HepG2 (cell line): ENCODE measurements around the gene MTA1. TPM values are rescaled to one million over a fixed set of nuclear protein-coding genes. Genes with fewer than 3 reads are reported as not detected.

Experiments
- AGO2 ChIP-seq: fragments of 200-400 bp; formaldehyde crosslinking; optimal IDR thresholded peaks from 2 replicates; pipeline ENCODE3; 2017; ENCODE audit warnings: mild to moderate bottlenecking, low read depth, low read length, moderate library complexity
- ELF1 ChIP-seq: sonication (generic); formaldehyde crosslinking; IDR thresholded peaks from 2 replicates; pipeline ENCODE4 v1.4.0; 2020; ENCODE audit warnings: missing genetic modification reagents
- ELK4 ChIP-seq: sonication (generic); formaldehyde crosslinking; IDR thresholded peaks from 2 replicates; pipeline ENCODE4 v1.9.0; 2021; ENCODE audit warnings: missing genetic modification reagents, borderline replicate concordance
- HNRNPK ChIP-seq: fragments of 200-400 bp; formaldehyde crosslinking; IDR thresholded peaks from 2 replicates; pipeline ENCODE4 v1.6.1; 2018; ENCODE audit warnings: low read length, low read depth, moderate library complexity, mild to moderate bottlenecking; ENCODE audit not compliant: poor library complexity, severe bottlenecking
- MXI1 ChIP-seq: IDR thresholded peaks from 3 replicates; pipeline ENCODE4 v1.6.1; 2012; ENCODE audit warnings: low read depth, low read length, inconsistent platforms, borderline replicate concordance
- NFIC ChIP-seq: IDR thresholded peaks from 2 replicates; pipeline ENCODE4 v1.6.1; 2012; ENCODE audit warnings: mild to moderate bottlenecking, low read length, inconsistent platforms
- PHF8 ChIP-seq: sonication (generic); formaldehyde crosslinking; IDR thresholded peaks from 2 replicates; pipeline ENCODE4 v1.5.0; 2020; ENCODE audit warnings: missing genetic modification reagents
- RAD51 ChIP-seq: fragments of 450-650 bp; IDR thresholded peaks from 2 replicates; pipeline ENCODE4 v1.6.1; 2016; ENCODE audit warnings: borderline replicate concordance
- STAT6 ChIP-seq: sonication (generic); formaldehyde crosslinking; IDR thresholded peaks from 2 replicates; pipeline ENCODE4 v1.4.0; 2020; ENCODE audit warnings: missing genetic modification reagents, mild to moderate bottlenecking, borderline replicate concordance
- TAF1 ChIP-seq: sonication (generic); formaldehyde crosslinking; IDR thresholded peaks from 2 replicates; pipeline ENCODE4 v1.4.0; 2020; ENCODE audit warnings: missing genetic modification reagents
- TBL1XR1 ChIP-seq: fragments of 150-350 bp; IDR thresholded peaks from 2 replicates; pipeline ENCODE4 v1.6.1; 2014; ENCODE audit warnings: borderline replicate concordance, low read length; ENCODE audit not compliant: partially characterized antibody
- ZFP62 ChIP-seq: sonication (generic); formaldehyde crosslinking; IDR thresholded peaks from 2 replicates; pipeline ENCODE4 v1.4.0; 2020; ENCODE audit warnings: missing genetic modification reagents
- ZNF3 ChIP-seq: IDR thresholded peaks from 2 replicates; pipeline ENCODE4 v1.7.0; 2017; ENCODE audit warnings: inconsistent platforms
- ZNF329 ChIP-seq: sonication (generic); formaldehyde crosslinking; IDR thresholded peaks from 2 replicates; pipeline ENCODE4 v1.9.0; 2021; ENCODE audit warnings: low read depth, mild to moderate bottlenecking, missing genetic modification reagents
- ZNF331 ChIP-seq: sonication (generic); formaldehyde crosslinking; IDR thresholded peaks from 2 replicates; pipeline ENCODE4 v1.4.0; 2020; ENCODE audit warnings: missing genetic modification reagents
- ZNF44 ChIP-seq: sonication (generic); formaldehyde crosslinking; IDR thresholded peaks from 2 replicates; pipeline ENCODE4 v1.5.1; 2020; ENCODE audit warnings: mild to moderate bottlenecking, missing genetic modification reagents
- ZNF609 ChIP-seq: sonication (generic); formaldehyde crosslinking; IDR thresholded peaks from 2 replicates; pipeline ENCODE4 v1.4.0; 2020; ENCODE audit warnings: mild to moderate bottlenecking, missing genetic modification reagents, borderline replicate concordance
- ZNF672 ChIP-seq: sonication (generic); formaldehyde crosslinking; IDR thresholded peaks from 2 replicates; pipeline ENCODE4 v1.8.1; 2022; ENCODE audit warnings: missing genetic modification reagents
- ZNF678 ChIP-seq: sonication (generic); formaldehyde crosslinking; IDR thresholded peaks from 2 replicates; pipeline ENCODE4 v1.4.0; 2020; ENCODE audit warnings: mild to moderate bottlenecking, missing genetic modification reagents
- polyA plus RNA-seq, 8 experiments: library from polyadenylated mRNA; depleted of rRNA in 3 of 8; stranded (reverse) in 7 of 8; unstranded in 1 of 8; fragments of >200 nt; fragmentation: Illumina TruSeq in 4 of 8; extraction: Trizol in 4 of 8; gene quantifications; 2 replicates each; pipeline versions ENCODE4 v1.2.1 to v1.2.3, GENCODE V29; 2011 to 2016; ENCODE audit warnings: low read depth in 4 of 8, missing spikeins in 1 of 8, mixed read lengths in 1 of 8; ENCODE audit not compliant: insufficient read depth in 1 of 8
- total RNA-seq, 5 experiments: library from RNA; depleted of rRNA; stranded (reverse); fragments of >200 nt; fragmentation: Illumina TruSeq; extraction: Trizol; gene quantifications; 2 replicates each; pipeline ENCODE4 v1.2.3, GENCODE V29; 2016; ENCODE audit warnings: low read depth in 1 of 5
- TF ChIP-seq, protein P1 (sequence below): sonication (generic); formaldehyde crosslinking; IDR thresholded peaks from 2 replicates; pipeline ENCODE4 v1.5.0; 2020; ENCODE audit warnings: missing genetic modification reagents

Gene MTA1
- total and polyA plus RNA-seq, 2 of the 13 experiments (the other 11 are each of a cell fraction or from before 2014, with no cell fraction given) = 35.2 to 85.8 TPM

- TF ChIP-seq ZNF678 (CRISPR knock-in tag) = peak; percentile 26; the same call in 1 of the 2 replicates
- peak; percentile 44 for TF ChIP-seq HNRNPK
- TF ChIP-seq ZNF609 (CRISPR knock-in tag) = peak; percentile 45; the same call in 1 of the 2 replicates
- no peak for TF ChIP-seq ZNF3 (CRISPR knock-in tag)
- no peak for TF ChIP-seq MXI1
- TF ChIP-seq TAF1 (CRISPR knock-in tag) = peak; percentile 58
- TF ChIP-seq PHF8 (CRISPR knock-in tag) = peak; percentile 82
- TF ChIP-seq ZFP62 (CRISPR knock-in tag) = no peak
- no peak for TF ChIP-seq STAT6 (CRISPR knock-in tag)
- TF ChIP-seq TBL1XR1 = no peak
- TF ChIP-seq ZNF329 (CRISPR knock-in tag) = no peak
- no peak for TF ChIP-seq RAD51
- TF ChIP-seq AGO2 = peak; percentile 79
- TF ChIP-seq NFIC = no peak
- no peak for TF ChIP-seq ZNF672 (CRISPR knock-in tag)
- 0 out of 2 replicates have a peak, but pooled peaks have one; percentile 12 for TF ChIP-seq ELF1 (CRISPR knock-in tag)
- peak; percentile 46 for TF ChIP-seq ZNF331
- TF ChIP-seq ZNF44 (CRISPR knock-in tag) = 0 out of 2 replicates have a peak, but pooled peaks have one; percentile 15
- TF ChIP-seq, protein P1, sequence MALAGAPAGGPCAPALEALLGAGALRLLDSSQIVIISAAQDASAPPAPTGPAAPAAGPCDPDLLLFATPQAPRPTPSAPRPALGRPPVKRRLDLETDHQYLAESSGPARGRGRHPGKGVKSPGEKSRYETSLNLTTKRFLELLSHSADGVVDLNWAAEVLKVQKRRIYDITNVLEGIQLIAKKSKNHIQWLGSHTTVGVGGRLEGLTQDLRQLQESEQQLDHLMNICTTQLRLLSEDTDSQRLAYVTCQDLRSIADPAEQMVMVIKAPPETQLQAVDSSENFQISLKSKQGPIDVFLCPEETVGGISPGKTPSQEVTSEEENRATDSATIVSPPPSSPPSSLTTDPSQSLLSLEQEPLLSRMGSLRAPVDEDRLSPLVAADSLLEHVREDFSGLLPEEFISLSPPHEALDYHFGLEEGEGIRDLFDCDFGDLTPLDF = peak; percentile 65; the same call in 1 of the 2 replicates
- TF ChIP-seq ELK4 = no peak
Measured at GRCh38 chr14:105419195-105420091, at the start of gene MTA1 (continued).
